LoVo (cell line): ENCODE data around the gene TMEM11.
"Not testable (repeated sequence)": the region's sequence is repeated elsewhere in the genome, so short reads cannot be mapped to it uniquely, and the experiment has no call there.

Source experiments
- DNase-seq: peaks from one replicate; pipeline ENCODE4 v3.0.0-alpha.2; 2016; ENCODE audit warnings: low spot score

TMEM11 gene

DNA sequence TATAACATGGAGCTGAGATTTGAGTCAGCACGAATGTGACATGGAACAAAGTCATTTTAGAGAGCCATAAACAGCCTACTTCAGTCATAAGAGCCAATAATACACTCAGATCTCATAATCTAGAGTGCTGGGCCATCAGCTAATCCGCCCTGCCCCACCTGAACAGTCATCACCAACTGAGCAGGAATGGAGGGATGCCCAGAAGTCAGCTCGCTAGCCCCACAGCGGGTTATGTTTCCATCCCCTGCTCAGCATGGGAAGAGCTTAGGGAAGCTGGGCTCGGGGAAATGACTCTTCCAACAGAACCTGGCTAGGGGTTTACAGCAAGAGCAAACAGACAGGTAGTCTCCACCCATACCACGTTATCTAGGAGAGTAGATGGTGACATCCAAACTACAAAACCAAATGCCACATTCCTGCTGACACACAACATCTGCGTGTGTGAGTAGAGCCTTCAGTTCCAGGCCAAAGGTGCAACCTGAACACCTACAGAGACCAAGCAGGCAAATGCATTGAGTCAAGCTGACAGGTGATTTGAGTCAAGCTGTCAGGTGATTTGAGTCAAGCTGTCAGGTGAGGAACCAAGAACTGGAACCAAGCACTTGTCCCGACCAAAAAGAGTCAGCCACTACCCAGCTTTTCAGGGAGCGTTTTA is 2.0 kb downstream of the TMEM11 start:
- no peak for DNase-seq

DNA sequence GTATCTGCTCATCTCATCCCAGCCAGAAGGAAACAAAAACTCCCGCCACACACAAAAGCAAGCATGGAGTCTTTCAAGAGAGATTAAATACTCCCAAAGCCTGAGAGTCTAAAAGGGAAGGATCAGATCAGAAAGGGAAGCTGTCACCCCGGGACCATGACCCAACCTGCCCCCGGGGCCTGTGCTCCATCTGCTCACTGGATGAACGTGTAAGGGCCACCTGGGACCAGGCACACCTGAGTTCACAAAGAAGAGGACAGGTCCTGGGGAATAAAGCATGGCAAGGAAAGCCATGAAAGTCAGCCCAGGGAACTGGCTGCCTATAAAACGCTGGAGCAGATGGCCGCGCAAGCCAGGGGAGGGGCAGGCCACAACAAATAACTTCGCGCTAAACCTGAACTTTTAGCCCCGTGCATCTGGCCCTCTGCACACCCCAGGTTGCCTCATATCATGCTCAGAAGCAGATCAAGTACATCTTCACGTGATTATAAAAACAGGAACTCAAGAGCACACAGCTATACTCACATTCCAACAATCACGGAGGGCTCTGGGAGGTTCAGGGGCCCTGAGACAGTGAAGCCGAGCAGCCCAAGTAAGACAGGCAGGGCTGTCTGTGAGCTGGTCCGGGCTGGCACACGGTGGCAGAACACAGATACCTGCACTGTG is 3.4 kb downstream of the TMEM11 start:
- DNase-seq, result no peak

DNA sequence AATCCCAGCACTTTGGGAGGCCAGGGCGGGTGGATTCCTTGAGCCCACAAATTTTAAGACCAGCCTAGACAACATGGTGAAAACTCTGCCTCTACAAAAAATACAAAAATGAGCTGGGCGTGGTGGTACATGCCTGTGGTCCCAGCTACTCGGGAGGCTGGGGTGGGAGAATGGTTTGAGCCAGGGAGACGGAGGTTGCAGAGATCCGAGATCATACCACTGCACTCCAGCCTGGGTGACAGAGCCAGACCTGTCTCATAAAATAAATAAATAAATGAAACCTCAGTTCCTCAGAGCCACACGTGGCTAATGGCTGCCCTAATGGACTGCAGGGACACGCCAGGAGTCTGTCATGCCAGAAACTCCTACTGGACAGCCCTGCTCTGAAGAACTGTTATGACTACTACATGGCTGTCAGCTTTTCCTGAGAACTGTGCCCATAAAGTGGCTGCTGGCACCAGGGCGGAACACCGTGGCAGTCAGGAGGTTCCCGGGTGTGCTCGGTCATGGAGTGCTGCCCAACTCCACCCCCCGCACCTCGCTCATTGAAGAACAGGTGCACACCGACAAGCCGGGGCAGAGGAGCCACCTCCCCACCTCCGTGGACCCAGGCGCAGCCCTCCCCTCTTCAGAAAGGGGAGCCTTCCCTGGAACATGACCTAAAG is 4.3 kb downstream of the TMEM11 start:
- no peak for DNase-seq

DNA sequence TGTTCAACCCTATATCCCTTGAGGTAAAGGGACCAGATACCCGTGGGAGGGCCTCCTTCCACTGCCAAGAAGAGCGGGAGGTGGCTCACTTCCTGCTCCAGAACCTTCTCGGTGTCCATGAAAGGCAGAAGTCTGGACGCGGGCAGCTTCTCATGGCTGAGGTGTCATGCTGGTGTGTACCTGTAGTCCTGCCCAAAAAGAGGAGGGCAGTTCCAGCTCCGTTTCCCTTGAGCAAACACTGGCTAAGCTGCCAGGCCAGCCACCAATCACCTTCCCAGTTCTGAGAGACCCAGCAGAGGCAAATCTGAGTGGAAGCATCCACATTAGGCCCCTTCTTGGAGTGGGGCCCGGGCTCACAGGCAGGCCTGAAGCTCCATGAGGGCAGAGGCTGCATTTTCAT is 5.6 kb downstream of the TMEM11 start:
- DNase-seq, result no peak

DNA sequence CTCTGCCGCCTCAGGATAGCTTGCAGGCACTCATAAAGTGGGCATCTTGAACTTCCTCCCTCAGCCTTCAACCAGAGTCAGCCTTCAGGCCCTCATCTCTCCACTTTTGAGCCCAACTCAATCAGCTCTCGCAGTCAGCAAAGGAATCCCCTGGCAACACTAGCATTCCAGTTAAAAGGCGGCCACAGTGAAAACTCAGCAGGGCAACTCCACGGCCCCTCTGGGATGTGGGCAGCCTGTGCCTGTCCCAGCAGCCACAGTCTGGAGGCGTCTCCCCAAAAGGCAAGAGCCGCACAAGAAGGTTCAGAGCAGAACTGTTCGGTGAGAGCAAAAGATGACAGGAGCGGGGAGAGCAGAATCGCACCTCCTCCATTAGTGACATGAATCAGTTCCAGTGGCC is 9.0 kb downstream of the TMEM11 start:
- DNase-seq, result no peak

DNA sequence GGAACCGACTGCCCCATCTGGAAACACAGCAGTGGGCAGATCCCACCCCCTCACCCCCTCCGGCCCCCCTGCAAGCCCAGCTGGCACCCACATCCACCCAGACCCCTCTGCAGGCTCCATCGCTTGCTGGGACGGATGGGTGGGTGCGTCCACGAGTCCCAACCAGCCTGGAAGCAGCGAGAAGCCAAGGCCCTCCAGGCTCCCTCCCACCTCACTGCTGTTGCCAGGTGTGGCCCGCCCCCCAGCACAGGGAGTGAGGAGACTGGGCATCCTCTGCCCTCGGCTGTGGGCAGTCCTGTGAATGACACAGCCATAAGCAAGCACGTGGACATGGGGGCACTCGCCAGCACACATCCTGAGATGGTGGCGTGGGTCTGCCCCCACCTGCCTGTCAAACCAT is 11.4 kb downstream of the TMEM11 start:
- no peak for DNase-seq

DNA sequence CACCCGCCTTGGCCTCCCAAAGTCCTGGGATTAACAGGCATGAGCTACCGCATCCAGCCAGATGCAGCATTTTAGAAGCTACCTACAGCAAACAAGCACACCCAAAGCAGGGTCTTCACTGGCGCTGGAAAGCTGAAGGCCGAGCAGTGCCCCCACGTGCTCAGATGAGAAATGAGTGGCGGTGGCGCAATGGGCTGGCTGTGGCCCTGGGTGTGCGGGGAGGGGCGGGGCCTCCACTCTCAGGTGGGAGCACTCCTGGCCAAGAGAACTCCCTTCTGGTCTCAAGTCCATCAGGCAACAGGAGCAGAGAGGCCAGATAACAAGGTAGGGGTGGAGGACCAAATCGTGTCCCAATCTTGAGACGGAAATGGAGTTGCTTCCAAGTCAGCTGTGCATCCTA is 12.1 kb downstream of the TMEM11 start:
- DNase-seq, result no peak

DNA sequence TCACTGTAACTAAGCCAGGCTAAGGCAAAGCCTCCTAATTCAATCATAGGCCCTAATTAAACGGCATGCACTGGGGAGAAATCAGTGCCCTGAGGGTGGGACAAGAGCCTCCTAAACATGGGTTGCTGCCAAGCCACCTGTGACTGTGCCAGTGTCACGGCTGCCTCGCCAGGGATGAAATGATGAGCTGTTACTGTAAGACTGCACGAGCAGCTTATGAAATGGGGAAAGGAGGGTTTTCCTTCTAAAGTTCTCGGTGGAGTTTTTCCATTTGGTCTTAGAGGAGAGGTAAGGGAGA is 12.7 kb downstream of the TMEM11 start:
- no peak for DNase-seq

DNA sequence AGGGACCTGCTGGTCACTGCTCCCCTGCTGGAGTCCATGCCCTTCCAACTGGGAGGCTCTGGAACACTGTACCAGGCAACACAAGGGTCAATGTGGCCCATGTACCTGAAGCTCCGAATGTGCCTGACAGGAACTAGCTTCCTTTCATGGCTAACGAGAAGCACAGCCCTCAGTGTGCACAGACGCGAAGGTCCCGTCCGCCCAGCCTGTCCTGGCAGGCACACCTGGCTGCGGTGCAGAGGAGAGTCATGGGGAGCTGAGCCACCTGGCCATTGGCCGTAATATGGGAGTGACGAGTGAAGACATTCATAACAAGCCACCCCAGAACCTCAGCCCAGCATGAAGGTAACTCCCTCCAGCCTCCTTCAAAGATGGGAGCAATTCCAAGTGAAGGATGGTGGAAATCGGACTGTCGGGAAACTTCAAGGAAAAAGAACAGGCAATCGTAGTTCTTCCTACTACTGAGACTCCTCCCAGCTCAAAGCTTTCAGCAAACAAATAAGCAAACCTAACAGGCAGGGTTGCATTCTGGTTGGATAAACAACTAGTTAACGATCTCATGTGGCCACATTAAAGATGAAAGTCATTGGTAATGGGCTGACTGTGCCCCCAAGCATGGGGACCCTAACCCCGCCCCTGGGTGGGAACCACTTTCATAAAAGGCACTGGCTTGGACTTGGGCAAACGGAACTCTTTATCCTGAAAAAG is 13.2 kb downstream of the TMEM11 start:
- no peak for DNase-seq

DNA sequence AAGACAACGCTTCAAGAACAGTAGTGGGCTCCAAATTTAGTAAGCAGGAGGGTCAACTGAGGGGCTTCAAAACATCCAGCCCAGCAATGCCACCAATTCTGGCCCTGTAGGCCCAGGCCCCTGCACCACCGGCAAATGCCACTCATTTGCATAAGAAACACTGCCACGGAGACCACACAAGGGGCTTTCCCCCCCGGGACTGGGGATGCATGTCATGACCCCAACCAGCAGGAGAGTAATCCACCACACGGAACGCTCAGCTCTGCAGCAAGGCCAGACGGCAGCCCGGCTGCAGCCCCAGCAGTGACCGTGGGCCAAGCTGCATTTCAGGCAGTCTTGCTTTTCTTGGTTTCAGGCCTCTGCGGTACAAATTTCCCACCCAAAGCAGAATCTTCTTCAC is 14.1 kb downstream of the TMEM11 start:
- DNase-seq, result no peak

DNA sequence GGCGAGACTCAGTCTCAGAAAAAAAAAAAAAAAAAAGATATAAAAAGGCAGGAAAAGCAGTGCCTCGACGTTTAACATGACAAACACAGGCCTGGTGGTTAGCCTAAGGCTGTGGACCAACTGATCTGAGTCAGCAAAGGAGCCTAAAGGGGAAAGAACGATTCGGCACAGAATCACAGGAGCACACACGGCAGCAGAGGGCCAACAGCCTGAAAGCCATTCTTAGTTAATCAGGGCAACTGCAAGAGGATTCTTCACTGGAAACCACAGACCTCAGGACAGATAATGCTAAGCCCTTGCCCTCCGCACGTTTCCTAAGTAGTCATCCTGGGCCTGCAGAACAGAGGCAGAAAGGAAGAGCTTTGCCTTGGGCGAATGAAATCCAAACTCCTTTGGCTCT is 14.7 kb downstream of the TMEM11 start:
- DNase-seq, result no peak

DNA sequence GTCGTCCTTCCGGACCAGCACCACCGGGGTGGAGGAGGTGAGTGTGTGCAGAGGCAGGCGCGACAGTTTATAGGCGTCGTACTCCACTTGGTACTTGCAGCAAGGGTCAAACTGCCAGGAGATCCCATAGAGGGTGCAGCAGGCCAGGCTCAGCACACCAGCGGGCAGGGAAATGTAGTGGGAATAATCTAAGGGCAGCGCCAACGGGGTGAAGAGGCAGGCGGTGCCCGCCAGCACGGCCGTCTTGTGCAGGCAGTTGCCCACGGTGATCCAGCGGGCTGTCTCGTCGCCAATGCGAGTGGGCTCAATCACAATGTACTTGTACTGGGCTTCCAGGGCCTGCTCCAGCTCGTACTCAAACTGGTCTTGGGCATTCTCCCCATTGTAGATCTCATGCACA is 15.6 kb downstream of the TMEM11 start:
- no peak for DNase-seq

DNA sequence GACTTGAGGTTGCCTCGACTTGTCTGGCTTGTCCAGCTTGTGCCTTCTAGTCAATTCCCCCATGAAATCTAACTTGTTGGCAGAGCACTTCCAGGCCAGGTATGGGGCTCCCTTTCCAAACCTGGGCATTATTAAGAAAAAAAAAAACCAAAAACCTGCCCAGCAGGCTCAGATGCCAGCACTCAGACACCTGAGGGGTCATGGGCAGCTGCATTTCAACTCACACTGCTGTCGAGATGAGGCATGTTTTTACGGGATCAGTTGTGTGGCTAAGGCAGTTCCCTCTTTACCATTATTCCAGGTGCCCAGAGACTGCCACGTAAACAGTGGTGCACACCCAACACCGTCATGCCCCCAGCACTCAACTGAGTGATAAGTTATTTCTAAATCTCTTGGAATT is 17.8 kb downstream of the TMEM11 start:
- DNase-seq, result no peak

DNA sequence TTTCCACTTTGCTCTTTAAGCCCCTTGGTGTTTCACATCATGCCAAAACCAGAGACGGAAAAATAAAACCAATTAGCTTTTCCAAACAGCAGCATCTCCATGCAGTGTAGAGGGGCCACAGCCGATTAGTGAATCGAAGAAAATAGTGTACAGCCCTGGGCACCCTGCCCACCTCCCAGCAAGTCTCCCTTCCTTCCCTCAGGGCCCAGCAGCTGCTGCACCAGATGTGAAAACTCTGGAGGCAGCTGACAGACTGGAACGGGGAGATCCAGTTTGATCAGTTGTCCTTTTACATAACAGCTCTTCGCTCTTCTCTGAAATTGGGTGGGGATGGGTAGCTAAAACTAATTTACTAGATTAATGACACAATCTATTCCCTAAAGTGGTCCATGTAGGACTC is 19.3 kb downstream of the TMEM11 start:
- no peak for DNase-seq

DNA sequence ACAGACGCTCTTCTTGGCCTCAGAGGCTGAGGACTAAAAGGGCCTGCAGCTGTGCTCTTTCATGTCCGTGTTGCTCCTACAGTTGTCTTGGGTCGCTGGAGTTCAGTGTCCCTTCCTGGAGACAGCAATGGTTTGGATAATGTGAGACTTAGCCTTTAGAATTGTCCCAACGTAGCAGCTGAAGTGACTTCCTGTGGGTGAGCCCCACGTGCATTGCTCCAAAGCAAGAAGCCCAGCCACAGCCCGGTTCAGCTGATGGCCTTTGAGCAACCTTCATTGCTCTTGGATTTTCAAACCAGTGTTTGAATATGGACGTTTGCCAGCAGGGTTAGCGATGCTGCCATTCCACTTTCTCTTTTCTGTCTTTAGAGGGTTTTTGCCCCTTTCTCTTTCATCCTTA is 19.7 kb downstream of the TMEM11 start:
- DNase-seq, result no peak

DNA sequence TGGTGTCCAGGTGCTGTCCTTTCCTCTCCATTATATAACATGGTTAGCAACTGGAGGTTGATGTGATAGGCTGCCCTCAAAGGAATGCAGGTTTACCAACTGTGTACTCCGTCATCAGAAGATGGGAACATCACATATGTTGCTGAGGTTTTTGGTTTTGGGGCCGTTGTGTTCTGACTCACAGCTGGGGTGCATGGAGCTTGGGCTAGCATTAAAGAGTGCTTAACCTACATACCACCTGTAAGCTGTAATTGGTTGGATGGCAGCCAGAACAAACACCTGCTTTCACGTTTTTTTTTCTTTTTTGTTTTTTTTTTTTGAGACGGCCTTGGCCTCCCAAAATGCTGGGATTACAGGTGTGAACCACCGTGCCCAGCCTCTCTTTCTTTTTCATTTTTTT is 20.9 kb downstream of the TMEM11 start:
- DNase-seq, result no peak

DNA sequence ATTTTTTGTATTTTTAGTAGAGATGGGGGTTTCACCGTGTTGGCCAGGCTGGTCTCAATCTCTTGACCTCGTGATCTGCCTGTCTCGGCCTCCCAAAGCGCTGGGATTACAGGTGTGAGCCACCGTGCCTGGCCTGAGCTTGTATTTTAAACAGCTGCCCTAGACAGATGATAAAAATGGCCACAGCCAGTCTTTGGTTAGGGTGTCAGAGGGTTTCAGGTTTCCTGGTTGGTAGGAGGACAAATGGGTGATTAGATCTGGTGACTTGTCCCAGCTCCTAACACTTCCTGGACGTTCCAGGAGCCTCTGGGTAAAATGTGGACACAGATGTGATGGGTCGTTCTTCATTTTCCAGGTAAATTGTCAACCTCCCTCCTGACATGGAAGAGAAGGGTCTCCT is 21.5 kb downstream of the TMEM11 start:
- DNase-seq, result not testable (repeated sequence)

DNA sequence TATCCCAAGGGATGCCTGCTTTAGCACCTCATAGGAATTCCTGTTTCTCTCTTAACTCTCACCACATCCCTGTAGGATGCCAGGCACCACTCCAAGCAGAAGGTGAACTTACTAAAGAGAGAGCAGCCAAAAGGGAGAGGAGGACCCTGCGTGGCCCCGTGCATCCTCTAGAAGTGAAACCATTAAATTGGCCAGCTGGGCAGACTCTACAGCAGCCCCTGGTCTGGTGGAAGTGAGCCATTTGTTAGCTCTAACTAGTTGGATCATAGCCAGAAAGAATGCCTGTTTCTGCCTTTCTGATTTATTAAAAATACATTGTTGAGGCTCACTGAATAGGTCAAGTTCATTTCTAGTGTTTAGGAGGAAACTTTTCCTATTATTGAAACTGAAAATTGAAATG is 22.3 kb downstream of the TMEM11 start:
- DNase-seq, result no peak

DNA sequence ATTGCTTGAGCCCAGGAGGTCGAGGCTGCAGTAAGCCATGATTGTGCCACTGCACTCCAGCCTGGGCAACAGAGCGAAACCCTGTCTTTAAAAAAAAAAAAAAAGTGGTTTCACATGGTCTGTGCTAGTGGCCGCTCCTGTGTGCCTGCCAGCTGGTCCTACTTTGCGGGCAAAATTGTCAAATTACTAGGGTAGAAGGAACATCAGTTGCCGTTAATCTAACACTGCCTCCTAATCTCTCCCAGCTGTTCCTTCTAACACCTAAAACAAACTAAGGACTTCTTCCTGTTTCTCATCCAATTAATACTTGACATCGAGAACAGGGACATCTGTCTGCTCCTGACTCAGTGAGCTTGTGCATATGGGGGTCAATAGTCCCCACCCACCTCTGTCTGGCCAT is 23.9 kb downstream of the TMEM11 start:
- DNase-seq, result no peak

DNA sequence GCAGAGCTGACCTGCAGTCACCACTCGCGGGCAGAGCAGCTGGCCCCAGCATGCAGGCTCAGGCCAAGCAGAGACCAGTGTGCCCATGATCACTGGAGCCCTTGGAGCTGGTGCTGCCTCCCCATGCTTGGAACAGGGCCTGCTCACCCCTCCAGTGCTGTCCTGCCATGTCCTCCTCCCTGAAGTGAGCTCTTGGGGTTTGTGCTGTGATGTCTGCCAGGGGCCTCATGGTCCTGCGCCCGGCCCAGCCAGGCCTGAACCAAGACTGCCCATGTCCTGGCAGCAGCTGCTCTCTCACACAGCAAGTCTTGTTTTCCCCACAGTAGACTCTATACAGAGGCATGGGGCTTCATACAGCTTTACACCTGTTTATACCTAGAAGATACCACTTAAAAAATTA is 24.6 kb downstream of the TMEM11 start:
- DNase-seq, result no peak

DNA sequence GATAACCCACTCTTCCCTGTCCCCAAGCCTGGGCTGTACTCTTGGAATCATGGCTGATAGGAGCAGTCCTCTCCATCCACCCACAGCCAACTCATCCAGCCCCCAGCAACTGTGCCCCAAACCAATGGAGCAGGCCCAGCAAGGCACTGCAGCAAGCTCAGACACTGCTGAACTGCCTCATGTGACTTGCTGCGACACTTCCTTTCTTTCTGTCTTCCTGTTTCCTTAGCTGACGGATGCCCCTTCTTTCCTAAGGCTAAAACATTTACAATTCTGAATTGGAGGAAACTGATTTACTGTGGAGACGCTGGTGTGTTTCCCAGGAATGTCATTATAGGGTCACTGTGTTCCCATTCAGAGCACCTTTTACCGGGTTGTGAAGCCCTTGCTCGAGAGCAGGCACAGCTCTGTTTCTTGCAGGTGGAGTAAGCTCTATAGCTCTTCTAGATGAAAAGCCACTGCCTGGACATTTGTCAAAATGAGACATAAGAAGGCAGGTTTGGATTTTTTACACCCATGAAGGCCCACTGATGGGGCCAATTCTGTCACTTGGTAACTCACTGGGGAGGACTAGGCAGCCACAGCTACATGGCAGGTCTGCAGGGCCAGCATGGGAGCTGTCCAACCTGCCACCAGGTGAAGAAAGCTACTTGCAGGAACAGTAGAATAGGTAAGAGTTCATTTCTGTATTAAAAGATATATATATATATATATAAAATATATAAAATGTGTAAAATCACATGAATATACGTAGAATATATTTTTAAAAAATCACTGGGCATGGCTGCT is 27.4 kb downstream of the TMEM11 start:
- DNase-seq, result no peak

DNA sequence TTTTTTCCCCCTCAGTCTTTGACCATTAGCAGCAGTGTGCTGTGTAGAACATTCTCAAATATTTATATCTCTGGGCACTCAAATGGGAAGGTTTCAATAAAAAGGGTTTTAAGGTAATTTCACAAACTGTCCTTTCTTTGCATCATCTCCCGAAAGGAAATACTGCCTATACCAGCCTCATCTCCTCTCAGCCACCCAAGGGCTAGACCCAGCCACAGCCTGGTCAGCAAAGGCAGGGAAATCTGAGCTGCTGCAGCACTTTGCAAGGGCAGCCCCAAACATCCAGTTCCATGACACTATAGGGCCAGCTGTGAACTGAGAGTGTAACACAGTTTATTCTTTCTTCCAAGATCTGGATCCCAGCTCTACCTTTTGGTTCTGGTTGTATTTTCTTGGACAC is 28.9 kb downstream of the TMEM11 start:
- DNase-seq, result no peak

DNA sequence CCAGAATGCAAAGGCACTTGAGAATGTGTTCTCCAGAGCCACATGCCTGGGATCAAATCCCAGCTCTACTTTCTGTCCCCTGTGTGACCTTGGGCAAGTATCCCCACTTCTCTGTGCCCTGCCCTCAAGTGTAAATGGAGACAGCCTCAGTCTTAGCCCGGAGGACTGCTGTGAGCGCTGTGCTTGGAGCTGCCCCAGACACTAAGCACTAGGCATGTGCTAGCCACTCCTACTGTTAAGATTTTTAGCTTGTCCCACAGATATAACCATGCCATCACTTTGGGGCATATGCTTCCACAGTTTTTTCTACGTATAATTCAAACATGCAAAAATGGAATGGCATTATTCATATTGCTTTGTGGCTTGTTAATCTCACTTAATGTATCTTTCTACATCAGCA is 29.4 kb downstream of the TMEM11 start:
- no peak for DNase-seq
